CD4-positive, alpha-beta T cell treated with Interferon gamma for 1 hour (primary cell): ENCODE measurements around the gene RFTN1.

Source experiments
- DNase-seq: peaks from one replicate; pipeline ENCODE4 v3.0.0-alpha.2; 2020

The RFTN1 gene

GRCh38 chr3:16528581-16528993, 15.1 kb upstream of the RFTN1 start:
- no peak for DNase-seq

GRCh38 chr3:16528106-16528505, 14.6 kb upstream of the RFTN1 start:
- DNase-seq = no peak

GRCh38 chr3:16524196-16524595, 10.7 kb upstream of the RFTN1 start:
- DNase-seq = no peak

DNA sequence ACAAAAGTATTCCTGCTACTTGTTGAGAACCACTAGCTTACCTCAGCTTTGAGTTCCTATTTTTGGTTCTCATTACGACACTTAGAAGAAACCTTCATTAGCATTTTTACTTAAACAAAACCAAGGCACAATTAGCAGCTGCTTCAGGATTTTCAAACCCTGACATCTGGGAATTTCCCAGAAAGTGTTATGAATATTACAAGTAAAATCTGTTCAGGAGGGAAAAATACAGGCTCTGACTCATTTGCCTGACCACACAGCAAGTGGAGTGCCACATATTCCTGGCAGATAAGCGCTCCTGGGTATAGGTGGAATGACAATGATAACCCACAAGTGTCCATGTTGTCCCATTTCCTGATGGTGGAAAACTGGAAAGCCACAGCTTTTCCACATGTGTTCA, 10.3 kb upstream of the RFTN1 start:
- DNase-seq = no peak

- no peak for DNase-seq
These were observed 9.3 kb upstream of the RFTN1 start for GRCh38 chr3:16522834-16523233.

- no peak for DNase-seq
These were observed 7.7 kb upstream of the RFTN1 start for GRCh38 chr3:16520970-16521881.

DNA sequence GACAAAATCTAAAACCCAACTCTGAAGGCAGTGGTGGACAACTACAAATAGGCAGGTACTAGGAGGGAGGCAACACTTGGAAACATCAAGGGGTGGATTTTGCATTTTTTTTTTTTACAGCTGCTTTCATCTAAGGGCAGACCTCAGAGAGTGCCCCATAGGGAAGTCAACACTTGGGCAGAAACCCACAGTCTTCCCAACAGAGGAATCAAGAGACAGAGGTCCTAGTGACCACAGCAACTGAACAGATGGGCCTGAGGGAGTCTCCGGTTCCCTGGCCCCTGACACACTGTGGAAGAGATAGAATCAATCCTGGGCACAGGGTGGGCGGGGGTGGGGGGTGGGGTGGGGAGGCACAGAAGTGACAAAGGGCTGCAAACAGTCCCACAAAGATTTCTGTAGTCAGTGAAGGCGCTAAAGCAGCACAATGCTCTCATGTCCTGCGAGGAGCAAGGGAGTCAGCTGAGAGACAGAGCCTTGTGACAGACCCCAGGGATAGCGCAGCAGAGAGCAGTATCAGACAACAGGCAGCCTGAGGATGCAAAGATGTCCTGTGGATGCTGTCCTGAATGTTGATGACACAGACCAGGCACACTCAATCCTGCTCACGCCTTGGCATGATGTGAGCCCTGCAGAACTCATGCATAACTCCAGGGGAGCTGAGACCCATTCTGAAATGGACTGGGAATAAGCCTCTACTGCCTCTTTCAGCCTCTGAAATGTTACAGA, 6.9 kb upstream of the RFTN1 start:
- no peak for DNase-seq

GRCh38 chr3:16516695-16517481, 3.4 kb upstream of the RFTN1 start:
- DNase-seq = peak; percentile 14

DNA sequence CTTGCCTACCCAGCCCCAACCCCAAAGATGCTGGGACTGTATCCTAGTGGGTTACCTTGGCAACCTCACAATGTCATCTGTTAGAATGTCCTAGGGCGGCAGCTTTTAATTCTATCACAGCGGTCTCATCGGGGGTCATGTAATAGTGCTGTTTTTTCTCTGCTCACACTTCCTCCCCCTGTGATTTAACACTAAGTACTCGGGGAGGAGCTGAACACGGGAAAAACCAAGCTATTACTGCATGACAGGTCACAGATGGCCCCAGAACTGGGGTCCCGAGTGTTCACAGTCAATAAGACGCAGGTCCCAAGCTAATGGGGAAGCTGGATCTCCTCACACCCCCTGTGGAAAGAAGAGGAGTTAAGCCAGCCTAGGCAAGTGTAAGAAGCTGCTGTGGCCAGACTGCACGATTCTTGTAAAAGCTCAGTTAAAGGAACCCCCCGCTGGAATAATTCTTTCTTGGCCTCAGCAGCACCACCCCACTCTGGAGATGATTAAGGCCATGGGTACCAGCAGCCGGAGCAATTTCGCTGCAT, 2.5 kb upstream of the RFTN1 start:
- peak; percentile 40 for DNase-seq

GRCh38 chr3:16514755-16515353, 1.4 kb upstream of the RFTN1 start:
- DNase-seq = no peak

DNA sequence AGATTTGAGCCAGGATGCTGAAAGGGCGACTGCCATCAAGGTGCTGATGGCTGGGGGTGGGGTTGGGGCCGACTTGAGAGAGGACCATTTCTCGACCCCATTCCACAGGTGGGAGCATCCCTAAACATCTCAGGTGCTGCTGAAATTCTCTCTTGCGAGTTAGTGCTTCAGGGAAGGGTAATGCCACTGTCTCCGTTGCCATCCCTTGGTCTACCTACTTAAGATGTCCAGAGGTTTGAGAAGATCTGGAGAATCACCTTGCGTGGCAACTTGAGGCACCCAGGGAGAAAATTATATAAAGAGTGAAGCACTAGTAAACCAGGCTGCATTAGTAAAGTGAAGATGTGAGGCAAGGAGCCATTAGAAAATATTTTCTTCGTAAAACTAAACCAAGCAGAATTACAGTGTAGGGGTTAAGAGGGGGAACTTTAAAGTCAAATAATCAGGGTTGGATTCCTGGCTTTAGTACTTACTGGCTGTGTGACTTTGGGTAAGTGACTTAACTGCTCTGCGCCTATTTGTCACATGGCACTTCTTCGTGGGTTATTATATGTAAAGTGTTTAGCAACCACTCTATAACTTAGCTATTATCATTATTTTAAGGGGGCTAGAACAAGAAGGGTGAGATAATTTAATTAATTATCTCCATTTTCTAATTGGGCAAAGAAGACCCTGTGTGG, 662 bp upstream of the RFTN1 start:
- no peak for DNase-seq

DNA sequence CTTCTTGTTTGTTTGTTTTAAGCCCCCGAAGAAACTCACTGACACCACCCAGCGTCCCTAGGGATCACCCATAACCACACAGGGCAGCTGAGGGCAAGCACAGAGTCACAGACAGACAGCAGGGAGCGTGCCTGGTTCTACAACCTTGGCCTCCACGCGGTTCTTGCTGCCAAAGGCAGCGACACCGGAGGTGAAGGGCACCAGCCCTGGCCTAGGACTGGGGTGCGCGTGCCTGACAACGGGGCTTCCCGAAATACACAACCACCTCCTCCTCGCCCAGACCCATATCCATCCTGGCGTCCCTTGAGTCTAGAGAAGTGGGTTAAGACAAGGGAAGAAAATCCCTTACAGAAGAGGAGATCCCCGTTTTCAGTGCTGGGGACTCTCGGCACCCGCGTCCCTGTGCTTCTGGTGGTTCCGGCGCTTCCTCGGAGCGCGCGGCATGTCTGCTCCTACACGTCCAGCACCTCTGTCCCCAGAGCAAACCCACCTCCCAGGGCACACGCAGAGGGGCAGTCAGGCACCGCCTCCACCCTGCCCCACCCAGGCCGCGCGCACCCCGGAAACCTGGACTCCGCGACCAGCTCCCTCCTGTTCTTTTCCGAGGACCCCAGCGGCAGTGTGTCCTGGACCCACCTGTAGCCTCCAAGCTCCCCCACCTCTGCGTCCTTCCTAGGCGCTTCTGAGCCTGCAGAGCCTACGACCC, 911 bp downstream of the RFTN1 start:
- peak; percentile 72 for DNase-seq

DNA sequence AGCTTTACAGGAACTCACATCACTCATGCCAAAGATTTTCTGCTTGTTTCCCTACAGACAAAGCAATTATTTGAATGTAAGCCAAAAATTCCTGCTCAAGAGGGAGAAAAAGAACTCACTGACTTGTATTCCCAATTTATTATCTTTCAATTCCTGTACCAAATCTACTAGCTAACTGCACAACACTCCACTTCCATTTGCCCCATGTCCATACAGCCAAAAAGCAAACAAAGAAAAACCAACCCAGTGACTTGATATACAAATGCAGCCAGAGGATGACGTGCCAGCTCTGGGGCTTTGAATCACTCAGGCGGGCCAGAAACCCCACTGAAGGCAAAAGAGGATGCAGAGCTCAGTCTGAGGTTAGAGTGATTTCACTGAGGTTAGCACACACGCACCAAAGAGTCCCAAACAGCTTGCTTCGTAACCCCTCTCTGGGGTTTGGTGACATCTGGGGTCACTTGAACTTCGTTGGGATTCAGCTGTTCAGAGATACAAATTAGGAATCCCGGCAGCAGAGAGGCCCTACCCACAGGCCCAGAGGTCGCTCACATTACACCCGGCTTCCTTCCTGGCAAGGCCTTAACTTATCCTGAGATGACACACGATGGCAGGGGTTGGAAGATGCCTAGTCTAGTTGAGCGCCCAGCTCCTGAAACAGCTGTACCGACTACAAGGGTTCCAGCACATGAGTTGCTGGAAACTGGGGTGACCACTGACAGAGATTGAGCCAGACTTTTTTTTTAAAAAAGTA, 1.6 kb downstream of the RFTN1 start:
- peak; percentile 87 for DNase-seq

- no peak for DNase-seq
These were observed 2.7 kb downstream of the RFTN1 start for GRCh38 chr3:16510620-16511319.

DNA sequence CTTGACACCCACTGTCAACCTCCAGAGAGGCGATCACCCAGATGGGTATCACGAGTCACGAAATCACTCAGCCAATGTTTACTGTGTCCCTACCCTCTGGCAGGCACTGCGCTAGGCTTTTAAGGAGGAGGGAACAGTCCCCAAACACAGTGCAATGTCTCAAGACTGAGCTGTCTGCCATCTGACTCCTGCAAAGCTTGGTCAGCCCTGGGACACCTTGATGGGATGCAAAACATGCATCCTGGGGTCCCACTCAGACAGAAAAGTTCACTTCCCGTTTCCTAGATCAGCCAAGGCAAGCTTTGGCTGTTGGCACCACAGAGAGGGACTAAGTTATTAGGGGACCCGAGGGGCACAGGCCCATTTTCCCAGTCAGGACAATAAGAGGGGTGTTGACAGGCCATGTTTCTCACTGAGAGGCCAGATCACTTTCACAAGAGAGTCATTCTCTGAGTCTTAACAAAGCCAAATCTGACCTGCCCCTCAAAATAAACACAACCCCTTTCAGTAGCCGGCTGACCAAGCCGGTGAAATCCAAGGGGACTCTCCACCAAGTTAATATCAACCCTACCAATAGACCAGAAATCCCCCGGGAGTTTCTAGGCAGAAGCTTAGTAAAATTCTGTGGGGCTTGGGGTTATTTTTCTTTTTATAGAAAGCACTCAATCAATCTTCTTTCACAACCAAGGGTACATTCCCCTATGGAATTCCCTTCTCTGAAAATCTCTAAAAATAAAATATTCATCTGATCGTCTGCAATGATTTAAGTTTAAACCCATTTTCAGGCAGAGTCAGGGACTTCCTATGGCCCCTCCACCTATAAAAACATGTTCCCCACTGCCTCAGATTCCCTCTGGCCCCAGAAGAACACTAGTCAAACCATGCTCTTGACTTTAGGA, 3.5 kb downstream of the RFTN1 start:
- no peak for DNase-seq

DNA sequence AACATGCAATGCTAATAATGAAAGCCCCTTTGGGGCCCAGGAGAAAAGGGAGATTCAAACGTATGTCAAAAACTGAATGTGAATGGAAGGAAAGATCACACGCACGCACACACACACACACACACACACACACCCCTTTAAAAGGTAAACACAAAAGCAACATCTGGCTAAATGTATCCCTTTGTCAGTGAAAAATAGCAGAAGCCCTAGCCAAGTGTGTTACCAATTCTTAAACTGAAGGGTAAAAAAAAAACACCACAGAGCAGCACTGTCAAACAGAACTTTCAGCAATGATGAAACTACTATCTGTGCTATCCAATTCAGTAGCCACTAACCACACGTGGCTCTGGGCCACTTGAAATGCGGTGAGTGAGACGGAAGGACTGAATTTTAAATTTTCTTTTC, 4.9 kb downstream of the RFTN1 start:
- no peak for DNase-seq

DNA sequence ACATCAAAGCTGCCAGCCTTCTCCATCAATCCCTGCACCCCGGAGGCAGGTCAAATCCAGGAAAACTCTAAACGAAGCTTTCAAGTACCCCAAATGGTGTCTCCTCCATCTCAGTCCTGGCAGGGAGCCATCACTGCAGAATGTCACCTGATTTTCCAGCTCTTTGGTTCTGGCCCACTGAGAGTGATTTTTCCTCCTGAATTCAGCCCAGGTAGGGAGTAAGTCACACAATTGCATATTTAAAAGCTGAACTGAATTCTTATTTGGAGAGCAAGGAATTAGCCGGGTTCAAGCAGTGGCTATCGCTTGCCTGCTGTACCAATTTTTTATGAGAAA, 5.3 kb downstream of the RFTN1 start:
- no peak for DNase-seq

- no peak for DNase-seq
These were observed 5.8 kb downstream of the RFTN1 start for GRCh38 chr3:16507578-16508242.
